HUES48 (cell line): ENCODE results near the gene CDC45.

Experiments
- H3K27ac ChIP-seq: one replicate; pipeline ENCODE4 v1.7.0; 2013; ENCODE audit warnings: low read depth, low read length, inconsistent platforms
- H3K27me3 ChIP-seq: 2 replicates; pipeline ENCODE4 v1.6.1; 2013; ENCODE audit warnings: mild to moderate bottlenecking, low read length; ENCODE audit not compliant: control insufficient read depth, insufficient read depth
- H3K36me3 ChIP-seq: 2 replicates; pipeline ENCODE4 v1.6.1; 2013; ENCODE audit warnings: low read length; ENCODE audit not compliant: control insufficient read depth, insufficient read depth
- H3K4me1 ChIP-seq: 2 replicates; pipeline ENCODE4 v1.6.1; 2013; ENCODE audit warnings: mild to moderate bottlenecking, low read length; ENCODE audit not compliant: control insufficient read depth, insufficient read depth
- H3K4me3 ChIP-seq: 2 replicates; pipeline ENCODE4 v1.5.1; 2013; ENCODE audit warnings: mild to moderate bottlenecking, low read depth, low read length
- H3K9ac ChIP-seq: 2 replicates; pipeline ENCODE4 v1.6.1; 2013; ENCODE audit warnings: mild to moderate bottlenecking, low read depth, low read length, moderate library complexity
- H3K9me3 ChIP-seq: 2 replicates; pipeline ENCODE4 v1.6.1; 2013; ENCODE audit warnings: low read length; ENCODE audit not compliant: control insufficient read depth, insufficient read depth

Gene CDC45

GRCh38 chr22:19450363-19451175 is 29.2 kb upstream of the CDC45 start:
- H3K27ac ChIP-seq = no peak overlapping the region
- no peak overlapping the region for H3K9ac ChIP-seq
- peaks cover 72% of the 10 kb centered on the region for H3K36me3 ChIP-seq
- peaks cover 5% of the 10 kb centered on the region; the same call in 1 of the 2 replicates for H3K4me1 ChIP-seq
- no peaks in the 10 kb centered on the region for H3K9me3 ChIP-seq
- H3K27me3 ChIP-seq = peaks cover 8% of the 10 kb centered on the region; the same call in 1 of the 2 replicates
- H3K4me3 ChIP-seq = no peak overlapping the region

DNA sequence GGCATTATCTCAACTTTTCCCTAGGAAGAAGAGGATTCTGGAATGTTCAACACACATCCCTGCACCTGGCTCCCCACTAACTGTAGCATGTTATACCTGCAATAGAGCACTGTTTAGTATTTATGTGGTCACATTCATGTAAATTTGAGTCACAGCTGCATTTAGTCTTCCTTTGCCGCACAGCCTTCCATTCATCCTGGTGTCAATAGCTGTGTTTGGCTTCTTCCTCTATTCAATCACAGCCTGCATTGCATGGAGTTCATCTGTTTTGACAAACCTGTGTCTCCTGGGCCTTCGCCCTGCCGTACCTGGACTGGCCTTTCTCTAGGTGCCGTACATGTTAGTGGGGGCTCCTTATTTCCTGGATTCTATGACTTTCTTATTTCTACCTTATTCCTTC is 28.1 kb upstream of the CDC45 start:
- no peak overlapping the region for H3K9ac ChIP-seq
- no peaks in the 10 kb centered on the region for H3K9me3 ChIP-seq
- H3K27ac ChIP-seq = no peak overlapping the region
- peaks cover 2% of the 10 kb centered on the region; the same call in 1 of the 2 replicates for H3K4me1 ChIP-seq
- no peak overlapping the region for H3K4me3 ChIP-seq
- peaks cover 2% of the 10 kb centered on the region; the same call in 1 of the 2 replicates for H3K27me3 ChIP-seq
- peaks cover 76% of the 10 kb centered on the region for H3K36me3 ChIP-seq

- H3K27ac ChIP-seq = no peak overlapping the region
- no peaks in the 10 kb centered on the region for H3K27me3 ChIP-seq
- peaks cover 95% of the 10 kb centered on the region for H3K36me3 ChIP-seq
- no peak overlapping the region for H3K9ac ChIP-seq
- H3K4me1 ChIP-seq = no peaks in the 10 kb centered on the region; the same call in 1 of the 2 replicates
- H3K4me3 ChIP-seq = no peak overlapping the region
- H3K9me3 ChIP-seq = no peaks in the 10 kb centered on the region
These were observed 26.0 kb upstream of the CDC45 start for GRCh38 chr22:19453718-19454117.

DNA sequence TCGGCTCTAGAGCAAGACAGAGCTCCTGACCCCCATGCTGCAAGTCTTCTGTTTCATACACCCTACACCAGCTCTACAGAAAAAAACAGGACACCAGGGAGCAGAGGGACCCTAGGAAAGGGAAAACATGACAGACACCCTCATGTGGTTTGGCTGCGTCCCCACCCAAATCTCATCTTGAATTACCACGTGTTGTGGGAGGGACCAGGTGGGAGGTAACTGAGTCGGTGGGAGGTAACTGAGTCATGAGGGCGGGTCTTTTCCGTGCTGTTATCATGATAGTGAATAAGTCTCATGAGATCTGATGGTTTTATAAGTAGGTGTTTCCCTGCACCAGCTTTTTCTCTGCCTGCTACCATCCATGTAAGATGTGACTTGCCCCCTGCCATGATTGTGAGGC is 25.6 kb upstream of the CDC45 start:
- H3K4me1 ChIP-seq = no peaks in the 10 kb centered on the region; the same call in 1 of the 2 replicates
- H3K27me3 ChIP-seq = no peaks in the 10 kb centered on the region
- no peak overlapping the region for H3K27ac ChIP-seq
- H3K9ac ChIP-seq = no peak overlapping the region
- H3K36me3 ChIP-seq = peaks cover 97% of the 10 kb centered on the region
- H3K4me3 ChIP-seq = no peak overlapping the region
- no peaks in the 10 kb centered on the region for H3K9me3 ChIP-seq

DNA sequence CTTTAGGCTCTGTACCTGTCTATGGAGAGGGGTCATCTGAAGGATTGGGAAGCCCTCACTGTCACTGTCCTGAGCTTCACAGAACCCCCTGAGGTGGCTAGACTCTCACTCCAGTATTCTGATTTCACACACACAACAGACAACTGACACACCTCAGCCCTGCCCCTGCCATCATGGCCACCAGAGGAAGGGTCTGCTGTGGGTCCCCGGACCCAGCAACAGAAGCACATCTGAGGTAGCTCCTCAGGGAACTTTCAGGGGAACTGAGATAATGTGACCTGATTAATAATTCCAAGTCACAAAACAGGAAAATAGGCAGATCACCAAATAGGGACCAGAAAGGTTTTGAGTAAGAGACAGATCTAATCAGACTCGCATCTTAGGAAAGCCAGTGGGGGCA is 24.7 kb upstream of the CDC45 start:
- Histone ChIP-seq H3K27ac (no peak overlapping the region), H3K9ac (no peak overlapping the region), H3K4me1 (no peaks in the 10 kb centered on the region), H3K36me3 (peaks cover 91% of the 10 kb centered on the region), H3K27me3 (no peaks in the 10 kb centered on the region), H3K4me3 (no peak overlapping the region), H3K9me3 (no peaks in the 10 kb centered on the region)

DNA sequence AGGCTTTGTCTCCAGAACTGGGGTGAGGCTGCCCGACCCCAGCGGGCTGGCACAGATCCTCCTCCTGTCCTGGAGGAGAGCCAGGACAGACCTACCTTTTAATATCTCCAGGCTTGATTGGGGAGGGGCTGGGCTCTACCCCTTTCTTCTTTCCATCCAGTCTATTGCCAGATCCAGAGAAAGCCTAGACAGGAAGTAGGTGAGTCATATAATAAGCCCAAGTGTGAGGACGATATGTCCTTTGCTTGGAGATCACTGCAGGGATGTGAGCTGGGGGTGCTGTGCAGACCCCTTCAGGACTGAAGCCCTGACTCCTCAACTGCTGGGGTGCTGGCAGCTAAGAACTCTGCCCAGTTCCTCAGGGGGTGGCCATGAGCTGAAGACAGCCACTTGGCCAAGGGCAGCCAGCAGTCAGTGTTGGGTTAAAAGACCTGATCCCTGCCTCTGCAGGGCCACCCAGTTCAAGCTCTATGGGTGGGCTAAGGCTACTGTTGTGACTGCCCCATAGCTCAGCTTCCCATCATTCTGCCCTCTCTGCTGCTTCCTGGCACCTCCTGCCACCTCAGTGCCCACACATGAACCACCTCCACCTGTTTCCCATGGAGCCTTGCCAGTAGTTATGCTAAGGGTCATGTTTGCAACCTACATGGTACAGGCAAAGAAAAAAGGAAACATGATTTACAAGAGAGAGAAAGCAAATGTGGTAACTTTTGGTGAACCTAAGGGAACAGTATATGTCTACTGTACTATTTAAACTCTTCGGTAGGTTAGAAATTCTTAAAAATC is 23.9 kb upstream of the CDC45 start:
- no peaks in the 10 kb centered on the region for H3K4me1 ChIP-seq
- H3K27ac ChIP-seq = no peak overlapping the region
- no peak overlapping the region for H3K9ac ChIP-seq
- H3K4me3 ChIP-seq = no peak overlapping the region
- peaks cover 89% of the 10 kb centered on the region for H3K36me3 ChIP-seq
- no peaks in the 10 kb centered on the region for H3K9me3 ChIP-seq
- no peaks in the 10 kb centered on the region for H3K27me3 ChIP-seq

DNA sequence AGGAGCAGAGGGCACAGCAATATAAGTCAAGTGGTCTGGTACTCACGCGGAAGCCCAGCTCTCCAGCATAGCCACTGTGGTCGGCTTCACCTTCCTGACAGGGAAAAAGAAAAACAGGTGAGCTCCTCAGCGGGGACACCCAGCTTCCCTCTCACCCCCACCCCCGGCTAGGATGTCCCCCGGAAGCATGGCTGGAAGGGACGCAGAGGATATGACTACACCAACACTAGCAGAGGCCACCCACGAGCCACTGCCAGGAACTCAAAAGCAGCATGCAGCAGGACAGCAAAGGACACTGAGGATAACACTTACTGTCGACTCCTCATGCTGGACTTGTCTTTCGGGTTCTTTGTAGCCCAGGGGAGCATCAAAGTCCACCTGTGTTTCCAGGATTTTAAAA is 23.2 kb upstream of the CDC45 start:
- Histone ChIP-seq H3K4me1 (no peaks in the 10 kb centered on the region), H3K27me3 (no peaks in the 10 kb centered on the region), H3K9me3 (no peaks in the 10 kb centered on the region), H3K4me3 (no peak overlapping the region), H3K27ac (no peak overlapping the region), H3K36me3 (peaks cover 89% of the 10 kb centered on the region), H3K9ac (no peak overlapping the region)

DNA sequence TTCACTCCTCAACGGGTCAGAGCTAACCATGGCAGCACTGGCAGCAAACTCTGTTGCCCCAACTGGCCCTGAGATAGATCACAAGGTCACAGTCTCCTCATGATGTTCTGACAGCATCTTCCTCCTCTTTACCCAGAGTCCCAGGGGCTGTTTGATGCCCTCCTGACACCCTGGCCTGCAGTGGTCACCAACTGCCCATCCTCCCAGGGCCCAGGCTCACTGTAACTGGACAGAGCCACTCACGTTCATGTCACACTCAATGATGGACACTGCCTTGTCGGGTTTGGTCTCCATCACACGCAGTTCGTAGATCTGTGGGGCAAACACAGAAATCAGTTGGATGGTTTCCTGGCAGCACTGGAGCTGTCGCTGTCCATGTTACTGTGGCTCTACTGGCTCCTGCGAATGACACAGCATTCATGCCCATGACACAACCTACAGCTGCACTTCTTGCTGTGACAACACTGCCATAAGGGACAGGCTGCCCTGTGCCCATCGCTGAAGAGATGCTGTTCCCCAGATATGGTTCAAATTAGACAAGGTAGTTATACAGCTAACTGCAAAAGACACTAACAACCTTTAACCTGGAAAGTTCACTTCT is 21.8 kb upstream of the CDC45 start:
- Histone ChIP-seq H3K9ac (no peak overlapping the region), H3K27ac (no peak overlapping the region), H3K4me3 (no peak overlapping the region), H3K27me3 (no peaks in the 10 kb centered on the region), H3K36me3 (peaks cover 84% of the 10 kb centered on the region), H3K4me1 (no peaks in the 10 kb centered on the region), H3K9me3 (no peaks in the 10 kb centered on the region)

- Histone ChIP-seq H3K9me3 (no peaks in the 10 kb centered on the region), H3K36me3 (peaks cover 84% of the 10 kb centered on the region), H3K4me3 (no peak overlapping the region), H3K9ac (no peak overlapping the region), H3K4me1 (no peaks in the 10 kb centered on the region), H3K27me3 (no peaks in the 10 kb centered on the region), H3K27ac (no peak overlapping the region)
These were observed 19.7 kb upstream of the CDC45 start for GRCh38 chr22:19460036-19460435.

GRCh38 chr22:19461506-19461905 is 18.2 kb upstream of the CDC45 start:
- Histone ChIP-seq H3K9me3 (no peaks in the 10 kb centered on the region), H3K9ac (no peak overlapping the region), H3K27me3 (no peaks in the 10 kb centered on the region), H3K4me1 (no peaks in the 10 kb centered on the region), H3K27ac (no peak overlapping the region), H3K4me3 (no peak overlapping the region), H3K36me3 (peaks cover 84% of the 10 kb centered on the region)

DNA sequence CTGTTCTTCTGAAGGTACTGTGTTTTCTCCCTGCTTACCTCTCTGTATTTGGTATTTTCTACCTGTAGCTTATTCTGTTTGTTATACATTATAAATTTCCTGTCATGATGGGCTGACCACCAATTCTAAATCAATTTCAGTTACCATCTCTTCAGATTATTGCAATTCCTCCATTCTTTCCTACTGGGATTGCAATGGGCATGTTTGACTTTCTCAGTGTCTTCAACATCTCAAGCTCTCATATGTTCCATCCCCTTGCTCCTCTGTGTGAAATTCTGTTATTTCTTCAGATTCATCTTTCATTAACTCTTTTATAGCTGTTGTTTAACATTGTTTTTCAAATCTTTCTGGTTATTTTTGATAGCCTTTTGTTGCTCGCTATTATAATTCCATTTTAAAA is 16.7 kb upstream of the CDC45 start:
- no peaks in the 10 kb centered on the region for H3K27me3 ChIP-seq
- no peak overlapping the region for H3K27ac ChIP-seq
- H3K36me3 ChIP-seq = peaks cover 85% of the 10 kb centered on the region
- H3K4me1 ChIP-seq = no peaks in the 10 kb centered on the region
- H3K9me3 ChIP-seq = no peaks in the 10 kb centered on the region
- H3K9ac ChIP-seq = no peak overlapping the region
- no peak overlapping the region for H3K4me3 ChIP-seq
